GM19099 (cell line): ENCODE results near the gene NCOA7.

Source experiments
- POLR2A ChIP-seq: IDR thresholded peaks from 3 replicates; pipeline ENCODE4 v1.6.1; 2011; ENCODE audit warnings: low read depth; ENCODE audit not compliant: insufficient read length; ENCODE audit errors: extremely low read depth

Gene NCOA7

DNA sequence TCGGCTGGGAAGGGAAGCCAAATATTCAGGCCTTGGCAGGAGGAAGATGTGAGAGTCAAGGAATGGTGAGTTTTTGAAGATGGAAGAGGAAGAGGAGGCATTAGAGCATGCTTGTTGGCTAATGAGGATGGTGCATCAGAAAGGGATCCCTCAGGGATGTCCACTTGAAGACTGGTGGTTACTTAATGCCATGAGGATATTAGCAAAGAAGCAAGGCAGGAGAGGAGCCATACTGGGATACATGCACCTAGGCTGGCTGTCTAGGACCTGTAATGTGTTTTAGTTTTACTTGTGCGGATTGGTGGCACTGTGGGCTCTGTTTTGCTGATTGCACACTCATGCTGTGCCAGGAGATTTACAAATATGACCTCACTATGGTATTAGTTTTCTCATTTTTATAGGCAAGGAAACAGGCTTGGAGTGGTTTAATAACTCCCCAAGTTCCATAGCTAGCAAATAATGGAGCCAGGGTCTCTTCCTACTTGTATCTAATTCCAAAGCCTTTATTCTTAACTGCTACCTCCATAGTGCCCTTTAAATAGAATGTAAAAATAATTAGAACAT is 37.8 kb downstream of the NCOA7 start:
- no peak for TF ChIP-seq POLR2A

GRCh38 chr6:125829433-125829832 is 38.7 kb downstream of the NCOA7 start:
- no peak for TF ChIP-seq POLR2A

- no peak for TF ChIP-seq POLR2A
Observed at GRCh38 chr6:125831659-125832058, 40.9 kb downstream of the NCOA7 start.

- TF ChIP-seq POLR2A, result no peak
Observed at GRCh38 chr6:125832391-125833117, 41.8 kb downstream of the NCOA7 start.

DNA sequence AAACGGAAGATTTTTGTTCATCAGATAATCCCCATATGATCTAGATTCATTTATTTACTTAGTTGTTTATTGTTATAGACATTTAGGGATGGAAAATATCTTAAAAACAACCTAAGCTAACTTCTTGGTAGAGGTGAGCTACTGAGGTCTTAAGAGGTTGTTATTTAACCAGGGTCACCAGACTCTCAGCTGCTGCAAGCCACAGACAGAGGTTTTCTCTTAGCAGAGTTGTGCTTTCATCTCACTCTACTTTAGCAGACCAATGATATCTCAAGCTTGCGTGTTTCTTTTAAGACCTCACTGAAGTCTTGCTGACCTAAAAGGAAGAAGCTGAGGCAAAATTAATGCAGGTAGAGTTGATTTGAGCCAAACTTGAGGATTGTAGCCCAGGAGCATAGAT is 43.6 kb downstream of the NCOA7 start:
- no peak for TF ChIP-seq POLR2A

DNA sequence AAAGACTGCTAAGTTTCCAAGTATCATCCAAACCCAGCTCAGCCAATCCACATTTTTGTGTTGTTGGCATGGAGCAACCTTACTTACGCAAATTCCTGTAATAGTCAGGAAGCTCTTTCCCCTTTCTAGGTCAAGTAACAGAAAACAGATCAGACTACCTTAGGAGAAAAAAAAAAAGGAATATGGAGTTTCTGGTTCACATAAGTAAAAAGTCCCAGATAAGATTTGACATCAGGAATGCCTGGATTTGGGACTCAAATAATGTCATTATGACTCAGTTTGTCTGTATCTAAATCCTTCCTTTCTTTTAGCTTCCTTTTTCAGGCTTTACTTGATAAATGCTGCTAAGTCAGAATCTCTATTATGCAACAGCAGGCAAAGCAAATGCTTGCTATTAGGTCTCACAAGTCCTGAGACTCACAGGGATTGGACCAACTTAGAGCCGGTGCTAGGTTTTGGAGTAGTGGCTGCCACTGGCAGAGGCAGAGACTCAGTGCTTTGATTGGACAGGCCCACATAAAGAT is 44.5 kb downstream of the NCOA7 start:
- no peak for TF ChIP-seq POLR2A

DNA sequence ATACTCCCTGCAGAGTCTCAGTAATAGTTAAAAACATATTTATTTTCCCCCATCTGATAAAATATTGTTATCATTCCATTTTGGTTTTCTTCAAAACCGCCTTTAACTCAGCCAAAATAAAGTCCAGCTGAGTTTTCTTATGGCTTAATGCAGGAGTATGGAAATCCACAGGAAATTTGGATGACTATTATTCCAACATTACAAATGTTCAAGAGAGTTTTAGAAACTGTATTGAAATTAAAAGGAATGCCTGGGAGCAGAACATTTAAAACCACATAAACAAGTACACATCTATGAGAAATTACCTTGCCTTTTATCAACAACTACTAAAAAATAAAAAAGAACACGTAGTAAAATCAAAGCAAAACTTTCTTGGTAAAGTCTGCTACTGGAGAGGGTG is 45.7 kb downstream of the NCOA7 start:
- TF ChIP-seq POLR2A, result no peak

DNA sequence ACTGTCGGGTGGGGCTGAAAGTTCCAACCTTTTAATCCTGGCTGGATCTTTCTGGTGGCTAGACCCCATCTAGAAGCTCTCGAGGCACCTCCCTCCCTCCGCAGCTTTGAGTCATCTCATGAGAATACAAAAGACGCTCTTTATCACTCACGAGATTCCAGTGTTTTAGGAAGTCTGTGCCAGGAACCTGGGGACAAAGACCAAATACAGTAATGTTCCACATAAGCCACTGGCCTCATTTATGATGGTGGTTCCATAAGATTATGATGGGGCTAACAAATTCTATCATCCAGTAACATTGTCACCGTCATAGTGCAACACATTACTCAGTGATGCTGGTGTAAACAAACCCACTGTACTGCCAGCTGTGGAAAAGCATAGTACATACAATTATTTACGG is 48.7 kb downstream of the NCOA7 start:
- no peak for TF ChIP-seq POLR2A

DNA sequence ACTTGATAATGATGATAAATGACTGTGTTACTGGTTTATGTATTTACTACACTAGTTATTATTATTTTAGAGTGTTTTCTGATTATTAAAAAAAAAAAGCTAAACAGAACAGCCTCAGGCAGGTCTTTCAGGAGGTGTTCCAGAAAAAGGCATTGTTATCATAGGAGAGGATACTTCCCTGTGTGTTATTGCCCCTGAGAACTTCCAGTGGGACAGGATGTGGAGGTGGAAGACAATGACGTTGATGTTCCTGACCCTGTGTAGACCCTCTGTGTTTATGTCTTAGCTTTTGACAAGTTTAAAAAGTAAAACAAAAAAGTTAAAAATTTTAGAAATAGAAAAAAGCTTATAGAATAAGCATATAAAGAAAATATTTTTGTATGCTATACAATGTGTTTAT is 49.1 kb downstream of the NCOA7 start:
- TF ChIP-seq POLR2A, result no peak

DNA sequence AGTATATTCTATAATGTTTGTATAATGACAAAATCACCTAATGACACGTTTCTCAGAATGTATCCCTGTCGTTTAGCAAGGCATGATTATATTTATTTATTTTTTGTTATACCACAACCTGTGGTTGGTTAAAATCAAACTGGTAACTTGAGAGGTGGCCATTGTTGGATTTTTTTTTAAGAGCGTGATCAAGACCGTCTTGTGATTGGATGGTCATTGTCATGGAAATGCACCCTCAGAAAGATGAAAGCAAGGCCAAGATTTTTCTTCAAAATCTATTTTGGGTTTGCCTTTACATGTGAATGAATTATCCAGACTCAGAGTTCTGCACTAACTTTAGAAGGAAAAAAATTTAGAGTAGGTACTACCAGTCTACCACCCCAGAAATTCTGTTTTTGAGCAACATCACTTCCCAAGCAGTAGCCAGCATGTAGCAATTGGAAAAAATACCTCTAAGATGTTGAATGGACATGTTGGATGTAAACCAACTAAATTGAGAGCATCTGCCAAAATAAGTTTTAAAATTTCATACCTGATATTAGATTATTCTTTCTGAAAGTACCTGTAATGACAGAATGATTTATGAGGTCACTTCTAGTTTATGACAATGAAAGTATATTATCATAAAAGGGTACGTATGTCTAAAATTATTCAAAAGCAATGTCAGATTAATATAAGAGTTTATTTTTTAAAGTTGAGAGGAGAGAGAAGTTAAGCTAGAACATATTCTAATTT is 50.8 kb downstream of the NCOA7 start:
- no peak for TF ChIP-seq POLR2A

DNA sequence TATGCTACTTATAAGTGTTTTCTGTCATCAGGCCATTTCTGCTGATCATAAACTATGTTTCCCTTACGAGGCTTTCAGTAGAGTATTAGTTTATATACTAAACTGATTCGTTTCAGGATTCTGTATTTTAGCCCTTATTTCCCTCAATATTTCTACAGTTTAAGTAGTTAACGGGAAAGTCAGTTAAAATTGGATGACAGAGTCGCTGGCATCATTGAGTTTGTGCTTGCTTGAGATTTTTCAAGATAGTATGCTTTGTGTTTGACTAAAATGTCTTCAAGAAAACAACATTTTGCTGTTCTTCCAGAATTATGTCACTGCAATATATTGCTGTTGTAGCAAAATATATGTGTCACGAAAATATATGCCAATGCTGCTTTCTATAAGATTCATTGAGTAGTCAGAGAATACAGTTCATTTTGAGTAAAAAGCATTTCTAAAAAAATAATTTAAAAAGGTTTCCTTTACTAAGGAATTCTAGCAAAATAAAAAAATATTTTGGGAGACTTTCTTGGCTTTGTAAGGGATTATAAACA is 51.4 kb downstream of the NCOA7 start:
- no peak for TF ChIP-seq POLR2A

GRCh38 chr6:125843593-125843992 is 52.8 kb downstream of the NCOA7 start:
- no peak for TF ChIP-seq POLR2A

DNA sequence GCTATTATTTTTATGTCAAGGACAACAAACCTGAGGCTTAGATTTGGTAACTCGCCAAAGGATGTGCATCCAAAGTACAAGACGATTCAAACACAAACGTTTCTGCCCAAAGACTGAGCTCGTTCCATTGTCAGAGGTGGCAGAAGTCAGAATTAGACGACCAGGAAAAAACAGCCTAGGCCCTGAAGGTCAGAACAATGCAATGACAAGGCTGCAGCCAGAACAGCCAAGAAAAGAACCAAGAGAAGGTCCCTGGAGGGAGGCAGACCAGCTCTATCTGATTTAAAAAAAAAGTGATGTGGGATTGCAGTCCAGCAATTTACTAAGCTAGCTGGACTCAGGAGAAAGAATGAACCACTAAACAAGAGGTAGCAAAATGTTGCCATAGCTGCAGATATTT is 54.2 kb downstream of the NCOA7 start:
- TF ChIP-seq POLR2A, result no peak

GRCh38 chr6:125846292-125847024 is 55.7 kb downstream of the NCOA7 start:
- TF ChIP-seq POLR2A, result no peak

- TF ChIP-seq POLR2A, result no peak
Observed at GRCh38 chr6:125850361-125850760, 59.6 kb downstream of the NCOA7 start.
